ENCODE measurements around the gene PEX5L. TPM values are rescaled to one million over a fixed set of nuclear protein-coding genes. Genes with fewer than 3 reads are reported as not detected.
A peak's percentile ranks its signal among the peaks of the same experiment; 100 is the strongest.
"Not testable (repeated sequence)": the region's sequence is repeated elsewhere in the genome, so short reads cannot be mapped to it uniquely, and the experiment has no call there.

The PEX5L gene
- total RNA-seq, result under 1 TPM in 1 of 3 donors, not detected in 2; 0.30 TPM

- ATAC-seq, result peak; percentile 57 to 58
- DNase-seq, result no peak
- H3K4me3 Mint-ChIP-seq, result peak within 1 kb of the TSS; percentile 50
- H3K9me3 Mint-ChIP-seq, result peaks cover 1% of the 10 kb centered on the region
- H3K36me3 Mint-ChIP-seq (ENCODE audit: insufficient read depth), result no peaks in the 10 kb centered on the region
- peaks cover 9% of the 10 kb centered on the region for H3K4me1 Mint-ChIP-seq (ENCODE audit: low read depth)
- peaks cover 28% of the 10 kb centered on the region for H3K27me3 Mint-ChIP-seq (ENCODE audit: low read depth)
These were observed at the start of gene PEX5L for GRCh38 chr3:180036671-180037455. Gene PEX5L, minus strand, starts transcription at chr3:180036937. Its CDS starts 338 bp downstream, at chr3:180036599.

DNA sequence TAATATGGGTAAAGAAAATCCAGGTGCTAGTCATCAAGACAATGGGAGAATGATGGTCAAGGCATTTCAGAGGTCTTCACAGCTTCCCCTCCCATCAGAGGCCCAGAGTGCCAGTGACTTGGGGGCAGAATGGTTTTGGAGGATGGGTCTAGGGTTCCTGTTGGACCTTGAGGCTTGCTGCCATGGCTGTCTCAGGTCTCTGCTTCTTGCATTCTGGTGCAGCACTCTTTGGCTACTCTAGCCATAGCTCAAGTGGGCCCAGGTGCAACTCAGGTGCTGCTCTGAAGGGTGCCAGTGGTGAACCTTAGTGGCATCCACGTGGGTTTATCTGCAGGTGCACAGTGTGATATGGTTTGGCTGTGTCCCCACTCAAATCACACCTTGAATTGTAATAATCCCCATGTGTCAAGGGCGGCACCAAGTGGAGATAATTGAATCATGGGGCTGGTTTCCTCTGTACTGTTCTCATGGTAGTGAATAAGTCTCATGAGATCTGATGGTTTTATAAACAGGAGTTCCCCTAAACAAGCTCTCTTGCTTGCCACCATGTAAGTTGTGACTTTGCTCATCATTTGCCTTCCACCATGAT lies 48.5 kb upstream of the PEX5L start:
- Mint-ChIP-seq H3K36me3 (ENCODE audit: insufficient read depth) (no peaks in the 10 kb centered on the region), H3K4me1 (ENCODE audit: low read depth) (no peaks in the 10 kb centered on the region), H3K27me3 (ENCODE audit: low read depth) (no peaks in the 10 kb centered on the region), H3K4me3 (no peak overlapping the region), H3K9me3 (peaks cover 3% of the 10 kb centered on the region)
- DNase-seq (no peak), ATAC-seq (no peak)

DNA sequence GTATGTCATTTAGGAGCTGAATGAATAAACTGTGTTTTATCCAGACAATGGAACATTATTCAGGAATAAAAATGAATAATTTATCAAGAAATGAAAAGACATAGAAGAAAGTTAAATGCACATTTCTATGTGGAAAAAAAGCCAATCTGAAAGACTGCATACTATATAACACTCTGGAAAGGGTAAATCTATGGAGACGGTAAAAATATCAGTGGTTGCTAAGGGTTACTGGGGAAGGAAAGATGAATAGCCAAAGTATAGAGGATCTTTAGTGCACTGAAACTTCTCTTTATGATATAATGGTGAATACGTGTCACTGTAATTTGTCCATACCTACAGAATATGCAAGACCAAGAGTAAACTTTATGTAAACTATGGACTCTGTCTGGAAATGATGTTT lies 46.0 kb upstream of the PEX5L start:
- Mint-ChIP-seq H3K36me3 (ENCODE audit: insufficient read depth) (no peaks in the 10 kb centered on the region), H3K4me1 (ENCODE audit: low read depth) (no peaks in the 10 kb centered on the region), H3K27me3 (ENCODE audit: low read depth) (no peaks in the 10 kb centered on the region), H3K9me3 (no peaks in the 10 kb centered on the region), H3K4me3 (no peak overlapping the region)
- DNase-seq, result no peak
- ATAC-seq, result no peak

DNA sequence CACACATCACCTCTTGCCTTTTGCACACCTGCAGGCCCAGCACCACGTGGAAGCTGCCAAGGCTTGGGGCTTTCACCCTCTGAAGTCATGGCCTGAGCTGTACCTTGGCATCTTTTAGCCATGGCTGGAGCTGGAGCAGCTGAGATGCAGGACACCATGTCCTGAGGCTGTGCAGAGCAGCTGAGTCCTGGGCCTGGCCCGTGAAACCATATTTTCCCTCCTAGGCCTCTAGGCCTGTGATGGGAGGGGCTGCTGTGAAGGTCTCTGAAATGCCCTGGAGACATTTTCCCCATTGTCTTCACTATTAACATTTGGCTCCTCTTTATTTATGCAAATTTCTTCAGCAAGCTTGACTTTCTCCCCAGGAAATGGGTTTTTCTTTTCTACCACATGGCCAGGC lies 41.9 kb upstream of the PEX5L start:
- no peaks in the 10 kb centered on the region for H3K27me3 Mint-ChIP-seq (ENCODE audit: low read depth)
- no peak overlapping the region for H3K4me3 Mint-ChIP-seq
- ATAC-seq, result no peak
- no peak for DNase-seq
- H3K9me3 Mint-ChIP-seq, result no peaks in the 10 kb centered on the region
- no peaks in the 10 kb centered on the region for H3K36me3 Mint-ChIP-seq (ENCODE audit: insufficient read depth)
- no peaks in the 10 kb centered on the region for H3K4me1 Mint-ChIP-seq (ENCODE audit: low read depth)

DNA sequence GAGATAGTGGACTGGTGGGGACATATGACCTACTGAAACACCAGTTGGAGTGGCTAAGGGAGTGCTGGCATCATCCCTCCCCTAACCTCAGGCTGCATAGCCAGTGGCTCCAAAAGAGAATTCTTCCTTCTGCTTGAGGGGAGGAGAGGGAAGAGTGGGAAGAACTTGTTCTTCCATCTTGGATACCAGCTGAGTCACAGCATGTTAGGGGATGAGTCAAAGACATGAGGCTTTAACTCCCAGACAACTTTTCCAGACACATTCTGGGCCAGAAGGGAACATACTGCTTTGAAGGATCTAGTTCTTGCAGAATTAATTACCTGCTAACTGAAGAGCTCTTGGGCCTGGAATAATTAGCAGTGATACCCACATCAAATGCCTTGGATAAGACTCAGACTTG lies 36.8 kb upstream of the PEX5L start:
- Mint-ChIP-seq H3K36me3 (ENCODE audit: insufficient read depth) (no peaks in the 10 kb centered on the region), H3K4me3 (no peak overlapping the region), H3K9me3 (no peaks in the 10 kb centered on the region), H3K27me3 (ENCODE audit: low read depth) (no peaks in the 10 kb centered on the region), H3K4me1 (ENCODE audit: low read depth) (no peaks in the 10 kb centered on the region)
- ATAC-seq, result no peak
- no peak for DNase-seq

DNA sequence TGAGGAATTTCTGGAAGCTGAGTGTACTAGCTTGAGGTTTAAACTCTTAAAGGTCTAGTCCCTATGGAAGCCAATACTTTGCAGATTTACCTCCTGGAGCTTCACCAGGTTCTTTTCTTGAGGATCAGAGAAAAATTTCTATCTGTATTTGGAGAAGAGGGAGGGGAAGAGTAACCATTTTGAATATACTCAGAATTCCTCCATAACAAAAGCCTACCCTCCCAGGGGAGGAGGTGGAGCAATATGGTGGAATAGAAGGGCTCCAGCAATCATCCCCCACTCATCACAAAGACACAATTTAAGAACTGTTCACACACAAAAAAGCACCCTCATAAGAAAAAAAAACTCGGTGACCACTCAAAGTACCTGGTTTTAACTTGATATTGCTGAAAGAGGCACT lies 36.0 kb upstream of the PEX5L start:
- no peaks in the 10 kb centered on the region for H3K27me3 Mint-ChIP-seq (ENCODE audit: low read depth)
- H3K9me3 Mint-ChIP-seq, result no peaks in the 10 kb centered on the region
- ATAC-seq (no peak), DNase-seq (no peak)
- no peaks in the 10 kb centered on the region for H3K4me1 Mint-ChIP-seq (ENCODE audit: low read depth)
- H3K4me3 Mint-ChIP-seq, result no peak overlapping the region
- no peaks in the 10 kb centered on the region for H3K36me3 Mint-ChIP-seq (ENCODE audit: insufficient read depth)

- DNase-seq (no peak), ATAC-seq (no peak)
- Mint-ChIP-seq H3K27me3 (ENCODE audit: low read depth) (no peaks in the 10 kb centered on the region), H3K4me3 (no peak overlapping the region), H3K4me1 (ENCODE audit: low read depth) (no peaks in the 10 kb centered on the region), H3K9me3 (no peaks in the 10 kb centered on the region), H3K36me3 (ENCODE audit: insufficient read depth) (no peaks in the 10 kb centered on the region)
These were observed 34.2 kb upstream of the PEX5L start for GRCh38 chr3:180070925-180071324.

- H3K27me3 Mint-ChIP-seq (ENCODE audit: low read depth), result no peaks in the 10 kb centered on the region
- H3K4me3 Mint-ChIP-seq, result no peak overlapping the region
- ATAC-seq (no peak), DNase-seq (no peak)
- H3K9me3 Mint-ChIP-seq, result no peaks in the 10 kb centered on the region
- H3K36me3 Mint-ChIP-seq (ENCODE audit: insufficient read depth), result no peaks in the 10 kb centered on the region
- no peaks in the 10 kb centered on the region for H3K4me1 Mint-ChIP-seq (ENCODE audit: low read depth)
These were observed 31.3 kb upstream of the PEX5L start for GRCh38 chr3:180068023-180068422.

- Mint-ChIP-seq H3K27me3 (ENCODE audit: low read depth) (no peaks in the 10 kb centered on the region), H3K9me3 (no peaks in the 10 kb centered on the region), H3K36me3 (ENCODE audit: insufficient read depth) (no peaks in the 10 kb centered on the region), H3K4me3 (no peak overlapping the region), H3K4me1 (ENCODE audit: low read depth) (no peaks in the 10 kb centered on the region)
- ATAC-seq, result no peak
- no peak for DNase-seq
These were observed 29.9 kb upstream of the PEX5L start for GRCh38 chr3:180066598-180066997.

GRCh38 chr3:180063783-180064182 lies 27.0 kb upstream of the PEX5L start:
- Mint-ChIP-seq H3K4me1 (ENCODE audit: low read depth) (no peaks in the 10 kb centered on the region), H3K9me3 (no peaks in the 10 kb centered on the region), H3K27me3 (ENCODE audit: low read depth) (no peaks in the 10 kb centered on the region), H3K4me3 (no peak overlapping the region), H3K36me3 (ENCODE audit: insufficient read depth) (no peaks in the 10 kb centered on the region)
- no peak for ATAC-seq
- no peak for DNase-seq

- H3K4me1 Mint-ChIP-seq (ENCODE audit: low read depth), result no peaks in the 10 kb centered on the region
- H3K4me3 Mint-ChIP-seq, result no peak overlapping the region
- H3K36me3 Mint-ChIP-seq (ENCODE audit: insufficient read depth), result no peaks in the 10 kb centered on the region
- no peak for DNase-seq
- no peaks in the 10 kb centered on the region for H3K9me3 Mint-ChIP-seq
- ATAC-seq, result no peak
- no peaks in the 10 kb centered on the region for H3K27me3 Mint-ChIP-seq (ENCODE audit: low read depth)
These were observed 26.0 kb upstream of the PEX5L start for GRCh38 chr3:180062771-180063170.

DNA sequence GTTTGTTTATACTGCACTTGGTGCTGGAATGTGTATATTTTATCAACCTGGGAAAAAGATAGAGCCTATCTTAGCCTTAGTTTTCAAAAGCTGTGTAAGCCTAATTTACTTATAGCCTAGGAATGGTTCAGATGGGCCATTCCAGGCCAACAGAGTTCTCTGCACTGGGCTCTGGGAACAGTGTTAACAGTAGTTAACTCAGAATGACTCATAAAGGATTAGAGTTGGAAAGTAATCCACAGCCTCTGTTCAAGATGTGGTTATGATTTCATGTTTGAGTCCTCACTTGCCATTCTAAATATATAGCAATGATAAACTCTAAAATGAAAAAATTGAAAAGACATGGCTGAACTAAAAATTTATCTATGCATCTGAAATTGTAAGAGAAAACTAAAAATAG lies 22.6 kb upstream of the PEX5L start:
- DNase-seq (no peak), ATAC-seq (no peak)
- Mint-ChIP-seq H3K4me1 (ENCODE audit: low read depth) (no peaks in the 10 kb centered on the region), H3K9me3 (no peaks in the 10 kb centered on the region), H3K4me3 (no peak overlapping the region), H3K27me3 (ENCODE audit: low read depth) (no peaks in the 10 kb centered on the region), H3K36me3 (ENCODE audit: insufficient read depth) (no peaks in the 10 kb centered on the region)

GRCh38 chr3:180058238-180058637 lies 21.5 kb upstream of the PEX5L start:
- Mint-ChIP-seq H3K9me3 (no peaks in the 10 kb centered on the region), H3K4me1 (ENCODE audit: low read depth) (no peaks in the 10 kb centered on the region), H3K36me3 (ENCODE audit: insufficient read depth) (no peaks in the 10 kb centered on the region), H3K4me3 (no peak overlapping the region), H3K27me3 (ENCODE audit: low read depth) (no peaks in the 10 kb centered on the region)
- DNase-seq, result no peak
- no peak for ATAC-seq

DNA sequence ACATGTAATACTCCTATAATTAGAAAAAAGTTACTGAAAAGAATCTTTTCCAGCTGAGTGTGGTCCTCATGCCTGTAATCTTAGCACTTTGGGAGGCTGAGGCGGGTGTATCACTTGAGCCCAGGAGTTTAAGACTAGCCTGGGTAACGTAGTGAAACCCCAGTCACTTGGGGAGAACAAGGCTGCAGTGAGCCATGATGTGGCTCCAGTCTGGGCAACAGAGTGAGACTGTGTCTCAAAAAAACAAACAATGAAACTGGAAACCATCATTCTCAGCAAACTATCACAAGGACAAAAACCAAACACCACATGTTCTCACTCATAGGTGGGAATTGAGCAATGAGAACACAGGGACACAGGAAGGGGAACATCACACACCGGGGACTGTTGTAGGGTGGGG lies 18.9 kb upstream of the PEX5L start:
- not testable (repeated sequence) for ATAC-seq; H3K36me3 Mint-ChIP-seq (ENCODE audit: insufficient read depth); DNase-seq; H3K4me1 Mint-ChIP-seq (ENCODE audit: low read depth); H3K27me3 Mint-ChIP-seq (ENCODE audit: low read depth); H3K9me3 Mint-ChIP-seq; H3K4me3 Mint-ChIP-seq

GRCh38 chr3:180049391-180049790 lies 12.7 kb upstream of the PEX5L start:
- Mint-ChIP-seq H3K4me3 (no peak overlapping the region), H3K27me3 (ENCODE audit: low read depth) (no peaks in the 10 kb centered on the region), H3K4me1 (ENCODE audit: low read depth) (no peaks in the 10 kb centered on the region), H3K9me3 (no peaks in the 10 kb centered on the region), H3K36me3 (ENCODE audit: insufficient read depth) (no peaks in the 10 kb centered on the region)
- DNase-seq (no peak), ATAC-seq (no peak)
